ENCODE results near the gene ANKRD44.

ANKRD44 gene

DNA sequence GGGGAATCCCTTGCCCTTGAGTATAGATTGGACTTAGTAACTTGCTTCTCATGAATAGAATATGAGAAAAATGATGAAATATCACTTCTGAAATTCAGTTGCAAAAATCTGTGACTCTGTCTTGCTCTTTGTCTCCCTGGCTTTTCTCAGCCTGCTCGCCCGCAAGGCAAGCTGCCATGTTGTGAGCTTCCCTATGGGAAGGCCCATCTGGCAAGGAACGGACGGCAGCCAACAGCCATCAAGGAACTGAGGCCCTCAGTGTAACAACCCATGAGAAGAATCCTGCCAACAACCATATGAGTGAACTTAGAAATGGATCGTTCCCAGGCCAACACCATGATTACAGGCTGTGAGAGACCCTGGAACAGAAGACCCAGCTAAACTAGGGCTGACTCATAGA, 325.7 kb downstream of the ANKRD44 start:
- Histone ChIP-seq H3K9me3 (ENCODE audit: control insufficient read depth, low read length) (no peaks in the 10 kb centered on the region), H3K4me1 (ENCODE audit: control insufficient read depth, insufficient read depth, low read length, poor library complexity, severe bottlenecking) (no peaks in the 10 kb centered on the region), H3K27me3 (replicated peaks; ENCODE audit: control insufficient read depth, insufficient read depth, low read length, poor library complexity, severe bottlenecking) (no peaks in the 10 kb centered on the region), H3K27ac (ENCODE audit: insufficient read depth, low read length, poor library complexity, severe bottlenecking) (no peak overlapping the region), H3K4me3 (ENCODE audit: insufficient read depth, low read depth, low read length, poor library complexity, severe bottlenecking) (no peak overlapping the region), H3K36me3 (ENCODE audit: control insufficient read depth, insufficient read depth, low read length) (no peaks in the 10 kb centered on the region)
- no peak for DNase-seq

DNA sequence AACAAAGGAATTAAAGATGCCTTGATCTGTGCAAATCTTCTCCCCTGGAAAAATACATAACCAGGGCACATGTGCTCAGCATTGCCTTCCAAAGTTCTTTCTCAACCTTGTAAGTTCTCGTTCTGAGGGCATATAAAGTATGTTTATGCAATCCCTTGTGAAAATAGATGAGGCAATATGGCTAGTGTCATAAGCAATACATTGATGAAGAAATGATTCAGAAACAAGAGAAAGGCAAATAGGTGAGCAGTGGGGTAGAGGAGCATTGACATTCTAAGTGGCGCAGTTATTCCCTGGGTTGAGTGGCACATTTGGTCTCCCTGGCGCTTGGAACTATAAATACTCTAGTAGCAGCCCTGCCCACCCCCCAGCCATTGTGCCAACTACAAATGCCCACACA, 326.6 kb downstream of the ANKRD44 start:
- no peak overlapping the region for H3K4me3 ChIP-seq (ENCODE audit: insufficient read depth, low read depth, low read length, poor library complexity, severe bottlenecking)
- H3K27ac ChIP-seq (ENCODE audit: insufficient read depth, low read length, poor library complexity, severe bottlenecking), result no peak overlapping the region
- no peaks in the 10 kb centered on the region for H3K9me3 ChIP-seq (ENCODE audit: control insufficient read depth, low read length)
- H3K27me3 ChIP-seq (replicated peaks; ENCODE audit: control insufficient read depth, insufficient read depth, low read length, poor library complexity, severe bottlenecking), result no peaks in the 10 kb centered on the region
- H3K36me3 ChIP-seq (ENCODE audit: control insufficient read depth, insufficient read depth, low read length), result no peaks in the 10 kb centered on the region
- H3K4me1 ChIP-seq (ENCODE audit: control insufficient read depth, insufficient read depth, low read length, poor library complexity, severe bottlenecking), result no peaks in the 10 kb centered on the region
- DNase-seq, result no peak

DNA sequence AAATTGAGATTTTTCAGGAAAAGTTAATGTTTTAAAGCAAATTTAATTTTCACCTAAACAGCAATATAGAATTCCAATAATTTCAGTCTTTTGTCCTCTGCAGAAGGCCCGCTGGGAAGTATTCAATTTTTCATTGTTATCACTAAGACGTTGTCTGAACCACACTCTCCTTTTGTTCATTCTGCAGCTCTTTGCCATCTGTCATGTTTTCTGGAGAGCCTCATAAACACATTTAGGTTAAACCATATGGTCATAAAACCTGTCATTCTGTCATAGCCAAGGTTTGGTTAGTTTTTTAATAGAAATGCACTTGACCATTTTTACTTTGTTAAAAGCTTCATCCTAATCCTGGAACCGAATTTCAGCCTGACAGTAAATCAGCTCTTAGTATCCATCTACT, 330.1 kb downstream of the ANKRD44 start:
- Histone ChIP-seq H3K27ac (ENCODE audit: insufficient read depth, low read length, poor library complexity, severe bottlenecking) (no peak overlapping the region), H3K4me3 (ENCODE audit: insufficient read depth, low read depth, low read length, poor library complexity, severe bottlenecking) (no peak overlapping the region), H3K9me3 (ENCODE audit: control insufficient read depth, low read length) (no peaks in the 10 kb centered on the region), H3K27me3 (replicated peaks; ENCODE audit: control insufficient read depth, insufficient read depth, low read length, poor library complexity, severe bottlenecking) (no peaks in the 10 kb centered on the region), H3K36me3 (ENCODE audit: control insufficient read depth, insufficient read depth, low read length) (no peaks in the 10 kb centered on the region), H3K4me1 (ENCODE audit: control insufficient read depth, insufficient read depth, low read length, poor library complexity, severe bottlenecking) (no peaks in the 10 kb centered on the region)
- no peak for DNase-seq

DNA sequence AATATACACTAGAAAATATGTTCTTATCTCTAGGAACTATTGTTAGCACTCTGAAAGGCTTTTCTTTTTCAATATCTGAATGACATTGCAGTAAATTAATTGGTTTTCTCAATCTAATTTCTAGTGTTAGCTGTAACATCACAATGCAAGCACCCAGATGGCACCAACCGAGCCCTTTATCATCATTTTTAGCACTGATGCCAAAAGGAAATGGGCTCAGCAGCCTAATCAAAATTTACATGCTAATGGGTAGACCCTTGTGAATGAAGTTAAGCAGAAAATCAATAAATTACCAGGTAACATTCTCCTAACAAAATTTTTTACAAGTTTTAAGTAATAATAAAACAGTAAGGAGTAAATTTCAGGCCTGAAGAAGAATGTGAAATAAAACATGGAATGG, 330.6 kb downstream of the ANKRD44 start:
- no peak for DNase-seq
- Histone ChIP-seq H3K27ac (ENCODE audit: insufficient read depth, low read length, poor library complexity, severe bottlenecking) (no peak overlapping the region), H3K36me3 (ENCODE audit: control insufficient read depth, insufficient read depth, low read length) (no peaks in the 10 kb centered on the region), H3K4me3 (ENCODE audit: insufficient read depth, low read depth, low read length, poor library complexity, severe bottlenecking) (no peak overlapping the region), H3K9me3 (ENCODE audit: control insufficient read depth, low read length) (no peaks in the 10 kb centered on the region), H3K4me1 (ENCODE audit: control insufficient read depth, insufficient read depth, low read length, poor library complexity, severe bottlenecking) (no peaks in the 10 kb centered on the region), H3K27me3 (replicated peaks; ENCODE audit: control insufficient read depth, insufficient read depth, low read length, poor library complexity, severe bottlenecking) (no peaks in the 10 kb centered on the region)

DNA sequence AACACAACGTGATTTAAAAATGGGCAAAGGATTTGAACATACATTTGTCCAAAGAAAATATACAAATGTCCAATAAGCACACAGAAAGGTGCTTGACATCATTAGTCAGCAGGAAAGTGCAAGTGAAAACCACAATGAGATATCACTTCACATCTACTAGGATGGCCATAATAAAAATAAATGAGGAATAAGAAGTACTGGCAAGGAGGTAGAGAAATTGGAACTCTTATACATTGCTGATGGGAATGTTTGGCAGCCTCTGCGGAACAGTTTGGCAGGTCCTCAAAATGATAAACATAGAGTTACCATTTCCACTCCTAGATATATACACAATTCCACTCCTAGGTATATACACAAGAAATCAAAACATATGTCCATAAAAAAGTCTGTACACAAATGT, 333.1 kb downstream of the ANKRD44 start:
- Histone ChIP-seq H3K9me3 (ENCODE audit: control insufficient read depth, low read length) (no peaks in the 10 kb centered on the region), H3K27me3 (replicated peaks; ENCODE audit: control insufficient read depth, insufficient read depth, low read length, poor library complexity, severe bottlenecking) (no peaks in the 10 kb centered on the region), H3K36me3 (ENCODE audit: control insufficient read depth, insufficient read depth, low read length) (no peaks in the 10 kb centered on the region), H3K4me3 (ENCODE audit: insufficient read depth, low read depth, low read length, poor library complexity, severe bottlenecking) (no peak overlapping the region), H3K27ac (ENCODE audit: insufficient read depth, low read length, poor library complexity, severe bottlenecking) (no peak overlapping the region), H3K4me1 (ENCODE audit: control insufficient read depth, insufficient read depth, low read length, poor library complexity, severe bottlenecking) (no peaks in the 10 kb centered on the region)
- DNase-seq, result no peak

DNA sequence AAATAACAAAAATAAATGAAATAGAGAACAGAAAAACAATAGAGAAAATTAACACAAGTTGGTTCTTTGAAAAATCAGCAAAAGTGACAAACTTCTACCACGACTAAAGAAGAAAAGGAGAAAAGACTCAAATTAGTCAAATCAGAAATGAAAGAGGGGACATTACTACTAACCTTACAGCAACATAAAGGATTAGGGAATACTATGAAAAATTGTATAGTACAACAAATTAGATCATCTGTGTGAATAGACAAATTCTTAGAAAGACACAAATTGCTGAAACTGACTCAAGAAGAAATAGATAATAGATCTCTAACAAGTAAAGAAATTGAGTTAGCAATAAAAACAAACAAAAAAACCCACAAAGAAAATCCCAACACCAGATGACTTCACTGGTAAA, 335.6 kb downstream of the ANKRD44 start:
- Histone ChIP-seq H3K27me3 (replicated peaks; ENCODE audit: control insufficient read depth, insufficient read depth, low read length, poor library complexity, severe bottlenecking) (no peaks in the 10 kb centered on the region), H3K36me3 (ENCODE audit: control insufficient read depth, insufficient read depth, low read length) (no peaks in the 10 kb centered on the region), H3K27ac (ENCODE audit: insufficient read depth, low read length, poor library complexity, severe bottlenecking) (no peak overlapping the region), H3K4me3 (ENCODE audit: insufficient read depth, low read depth, low read length, poor library complexity, severe bottlenecking) (no peak overlapping the region), H3K9me3 (ENCODE audit: control insufficient read depth, low read length) (no peaks in the 10 kb centered on the region), H3K4me1 (ENCODE audit: control insufficient read depth, insufficient read depth, low read length, poor library complexity, severe bottlenecking) (no peaks in the 10 kb centered on the region)
- DNase-seq, result no peak

DNA sequence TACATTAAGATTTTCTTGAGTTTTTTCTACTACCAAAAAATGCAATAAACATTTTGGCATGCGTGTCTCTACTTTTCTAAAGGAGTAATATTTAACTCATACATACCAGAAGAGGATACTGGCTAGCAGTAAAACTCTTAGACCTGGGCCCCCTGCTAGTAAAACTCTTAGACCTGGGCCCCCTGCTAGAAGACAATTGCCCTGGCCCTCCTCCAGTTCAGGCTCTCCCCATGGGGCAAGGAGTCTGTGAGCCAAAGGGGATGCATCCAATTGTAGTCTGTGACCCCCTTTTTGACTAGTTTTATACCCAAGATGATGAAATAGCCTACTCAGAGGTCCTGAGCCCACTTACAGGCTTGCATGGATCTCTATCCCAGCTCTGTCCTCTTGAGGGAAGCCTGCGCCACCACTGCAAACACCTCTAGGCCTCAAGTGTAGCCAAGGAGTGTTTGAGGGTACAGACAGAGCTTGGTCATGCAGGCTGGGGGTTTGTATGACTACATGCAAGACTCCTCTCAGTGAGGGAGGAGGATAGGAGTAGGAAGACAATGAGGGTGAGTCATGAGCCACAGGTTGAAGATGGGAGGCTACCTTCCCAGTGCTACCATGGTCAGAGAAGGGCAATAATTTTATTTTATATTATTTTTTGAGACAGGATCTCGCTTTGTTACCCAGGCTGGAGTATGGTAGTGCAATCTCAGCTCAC, 338.9 kb downstream of the ANKRD44 start:
- no peak for DNase-seq
- Histone ChIP-seq H3K4me3 (ENCODE audit: insufficient read depth, low read depth, low read length, poor library complexity, severe bottlenecking) (no peak overlapping the region), H3K27me3 (replicated peaks; ENCODE audit: control insufficient read depth, insufficient read depth, low read length, poor library complexity, severe bottlenecking) (no peaks in the 10 kb centered on the region), H3K4me1 (ENCODE audit: control insufficient read depth, insufficient read depth, low read length, poor library complexity, severe bottlenecking) (no peaks in the 10 kb centered on the region), H3K9me3 (ENCODE audit: control insufficient read depth, low read length) (no peaks in the 10 kb centered on the region), H3K27ac (ENCODE audit: insufficient read depth, low read length, poor library complexity, severe bottlenecking) (no peak overlapping the region), H3K36me3 (ENCODE audit: control insufficient read depth, insufficient read depth, low read length) (no peaks in the 10 kb centered on the region)

DNA sequence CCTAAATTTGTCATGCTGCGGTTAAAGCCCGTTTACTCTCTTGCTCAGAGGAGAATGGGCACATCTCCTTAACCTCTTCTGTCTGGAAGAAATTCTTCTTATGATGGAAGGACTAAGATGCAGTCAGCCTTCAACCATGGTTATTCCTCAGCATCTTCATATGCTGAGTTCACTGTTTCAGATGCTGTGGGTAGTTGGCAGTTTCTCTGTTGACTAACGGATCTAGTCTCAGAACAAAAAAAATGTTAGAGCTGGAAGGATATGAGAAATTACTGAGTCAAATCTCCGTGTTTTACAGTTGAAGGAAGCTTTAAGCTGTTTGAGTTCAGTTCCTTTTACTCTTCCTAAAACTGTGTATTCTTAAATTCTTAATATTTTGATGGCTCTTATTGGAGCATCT, 340.5 kb downstream of the ANKRD44 start:
- H3K36me3 ChIP-seq (ENCODE audit: control insufficient read depth, insufficient read depth, low read length), result no peaks in the 10 kb centered on the region
- no peak for DNase-seq

DNA sequence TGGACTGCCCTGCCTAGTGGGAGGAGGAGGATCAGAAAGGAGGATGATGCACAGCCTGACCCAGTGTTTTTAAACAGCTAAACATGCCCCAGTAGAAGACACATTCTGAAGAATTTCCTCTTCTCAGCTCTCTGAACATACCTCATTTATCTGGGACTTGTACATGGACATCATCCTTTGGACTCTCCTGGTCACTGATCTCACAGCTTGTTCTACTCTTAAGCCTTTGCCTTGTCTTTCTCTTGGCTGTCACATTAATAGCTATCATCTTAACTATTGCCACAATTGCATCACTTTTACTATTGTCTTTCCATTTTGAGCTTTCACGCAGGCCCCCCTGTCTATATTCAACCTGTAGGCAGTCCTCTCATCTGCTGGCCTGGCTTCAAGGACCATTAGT, 342.1 kb downstream of the ANKRD44 start:
- Histone ChIP-seq H3K9me3 (ENCODE audit: control insufficient read depth, low read length) (no peaks in the 10 kb centered on the region), H3K27me3 (replicated peaks; ENCODE audit: control insufficient read depth, insufficient read depth, low read length, poor library complexity, severe bottlenecking) (no peaks in the 10 kb centered on the region), H3K4me3 (ENCODE audit: insufficient read depth, low read depth, low read length, poor library complexity, severe bottlenecking) (no peak overlapping the region), H3K4me1 (ENCODE audit: control insufficient read depth, insufficient read depth, low read length, poor library complexity, severe bottlenecking) (no peaks in the 10 kb centered on the region), H3K36me3 (ENCODE audit: control insufficient read depth, insufficient read depth, low read length) (no peaks in the 10 kb centered on the region), H3K27ac (ENCODE audit: insufficient read depth, low read length, poor library complexity, severe bottlenecking) (no peak overlapping the region)
- DNase-seq, result no peak

More for the DNA sequence above, 340.5 kb downstream of the ANKRD44 start:
- Histone ChIP-seq H3K4me3 (ENCODE audit: insufficient read depth, low read depth, low read length, poor library complexity, severe bottlenecking) (no peak overlapping the region), H3K27me3 (replicated peaks; ENCODE audit: control insufficient read depth, insufficient read depth, low read length, poor library complexity, severe bottlenecking) (no peaks in the 10 kb centered on the region), H3K27ac (ENCODE audit: insufficient read depth, low read length, poor library complexity, severe bottlenecking) (no peak overlapping the region), H3K9me3 (ENCODE audit: control insufficient read depth, low read length) (no peaks in the 10 kb centered on the region), H3K4me1 (ENCODE audit: control insufficient read depth, insufficient read depth, low read length, poor library complexity, severe bottlenecking) (no peaks in the 10 kb centered on the region)

DNA sequence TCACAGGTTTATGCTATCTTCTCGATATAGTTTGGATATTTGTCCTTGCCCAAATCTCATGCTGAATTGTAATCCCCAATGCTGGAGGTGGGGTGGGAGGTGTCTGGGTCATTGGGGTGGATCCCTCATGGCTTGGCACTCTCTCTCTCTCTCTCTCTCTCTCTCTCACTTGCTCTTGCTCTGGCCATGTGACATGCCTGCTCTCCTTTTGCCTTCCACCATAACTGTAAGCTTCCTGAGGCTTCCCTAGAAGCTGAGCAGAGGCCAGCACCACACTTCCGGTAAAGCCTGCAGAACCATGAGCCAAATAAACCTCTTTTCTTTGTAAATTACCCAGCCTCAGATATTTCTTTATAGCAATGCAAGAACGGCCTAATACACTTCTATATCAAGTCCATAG, 342.8 kb downstream of the ANKRD44 start:
- no peaks in the 10 kb centered on the region for H3K36me3 ChIP-seq (ENCODE audit: control insufficient read depth, insufficient read depth, low read length)
- H3K27ac ChIP-seq (ENCODE audit: insufficient read depth, low read length, poor library complexity, severe bottlenecking), result no peak overlapping the region
- H3K9me3 ChIP-seq (ENCODE audit: control insufficient read depth, low read length), result no peaks in the 10 kb centered on the region
- H3K4me1 ChIP-seq (ENCODE audit: control insufficient read depth, insufficient read depth, low read length, poor library complexity, severe bottlenecking), result no peaks in the 10 kb centered on the region
- no peak for DNase-seq
- H3K27me3 ChIP-seq (replicated peaks; ENCODE audit: control insufficient read depth, insufficient read depth, low read length, poor library complexity, severe bottlenecking), result no peaks in the 10 kb centered on the region
- no peak overlapping the region for H3K4me3 ChIP-seq (ENCODE audit: insufficient read depth, low read depth, low read length, poor library complexity, severe bottlenecking)
